SU-DHL-6 (cell line): ENCODE results near the gene WASF3.

Source experiments
- CTCF ChIP-seq: fragments of 200-600 bp; sonication (generic); IDR thresholded peaks from one replicate; pipeline ENCODE4 v1.5.1; 2017; ENCODE audit warnings: antibody characterized with exemption, mild to moderate bottlenecking, low read length, moderate library complexity; ENCODE audit not compliant: insufficient read depth, poor library complexity, severe bottlenecking
- EZH2phosphoT487 ChIP-seq: fragments of 200-600 bp; sonication (generic), shearing (Covaris generic); conservative IDR thresholded peaks from 2 replicates; pipeline ENCODE4 v1.6.1; 2018; ENCODE audit warnings: mild to moderate bottlenecking, antibody characterized with exemption, low read length, moderate library complexity, mixed read lengths

- TF ChIP-seq CTCF (no peak), EZH2phosphoT487 (no peak)
These were observed 49.1 kb downstream of the WASF3 start for GRCh38 chr13:26606631-26607030.
